Measurements from ENCODE around the gene SRM. TPM values are rescaled to one million over a fixed set of nuclear protein-coding genes. Genes with fewer than 3 reads are reported as not detected.
A peak's percentile ranks its signal among the peaks of the same experiment; 100 is the strongest.

Gene SRM
- total and polyA plus RNA-seq, 2 of the 13 experiments (the other 11 are each of a cell fraction or from before 2014, with no cell fraction given): 27.9 to 31.8 TPM

DNA sequence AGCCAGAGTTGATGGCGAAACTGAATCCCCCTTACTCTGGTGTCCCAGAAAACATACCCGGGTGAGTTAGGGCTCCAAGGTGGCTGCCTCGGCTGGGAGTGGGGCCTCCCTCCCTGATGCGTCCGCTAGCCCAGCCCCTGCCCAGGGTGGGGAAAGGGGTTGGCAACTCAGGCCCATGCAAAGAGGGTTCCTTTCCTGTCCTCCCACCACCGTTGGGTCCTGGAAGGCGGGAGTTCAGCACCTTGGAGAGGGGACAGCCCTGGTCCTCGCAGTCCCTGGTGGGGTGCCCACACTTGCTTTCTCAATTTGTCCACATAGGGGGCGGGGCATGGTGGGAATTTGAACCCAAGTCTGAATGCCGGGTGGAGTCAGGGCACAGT, 6.1 kb downstream of the SRM start (continued):
- TF ChIP-seq SETDB1 (CRISPR knock-in tag; IDR thresholded peaks at IDR 0.05; ENCODE audit: borderline replicate concordance): no peak
- TF ChIP-seq, protein P1, sequence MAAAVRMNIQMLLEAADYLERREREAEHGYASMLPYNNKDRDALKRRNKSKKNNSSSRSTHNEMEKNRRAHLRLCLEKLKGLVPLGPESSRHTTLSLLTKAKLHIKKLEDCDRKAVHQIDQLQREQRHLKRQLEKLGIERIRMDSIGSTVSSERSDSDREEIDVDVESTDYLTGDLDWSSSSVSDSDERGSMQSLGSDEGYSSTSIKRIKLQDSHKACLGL (CRISPR knock-in tag; IDR thresholded peaks at IDR 0.05): no peak
- TF ChIP-seq, protein P2, sequence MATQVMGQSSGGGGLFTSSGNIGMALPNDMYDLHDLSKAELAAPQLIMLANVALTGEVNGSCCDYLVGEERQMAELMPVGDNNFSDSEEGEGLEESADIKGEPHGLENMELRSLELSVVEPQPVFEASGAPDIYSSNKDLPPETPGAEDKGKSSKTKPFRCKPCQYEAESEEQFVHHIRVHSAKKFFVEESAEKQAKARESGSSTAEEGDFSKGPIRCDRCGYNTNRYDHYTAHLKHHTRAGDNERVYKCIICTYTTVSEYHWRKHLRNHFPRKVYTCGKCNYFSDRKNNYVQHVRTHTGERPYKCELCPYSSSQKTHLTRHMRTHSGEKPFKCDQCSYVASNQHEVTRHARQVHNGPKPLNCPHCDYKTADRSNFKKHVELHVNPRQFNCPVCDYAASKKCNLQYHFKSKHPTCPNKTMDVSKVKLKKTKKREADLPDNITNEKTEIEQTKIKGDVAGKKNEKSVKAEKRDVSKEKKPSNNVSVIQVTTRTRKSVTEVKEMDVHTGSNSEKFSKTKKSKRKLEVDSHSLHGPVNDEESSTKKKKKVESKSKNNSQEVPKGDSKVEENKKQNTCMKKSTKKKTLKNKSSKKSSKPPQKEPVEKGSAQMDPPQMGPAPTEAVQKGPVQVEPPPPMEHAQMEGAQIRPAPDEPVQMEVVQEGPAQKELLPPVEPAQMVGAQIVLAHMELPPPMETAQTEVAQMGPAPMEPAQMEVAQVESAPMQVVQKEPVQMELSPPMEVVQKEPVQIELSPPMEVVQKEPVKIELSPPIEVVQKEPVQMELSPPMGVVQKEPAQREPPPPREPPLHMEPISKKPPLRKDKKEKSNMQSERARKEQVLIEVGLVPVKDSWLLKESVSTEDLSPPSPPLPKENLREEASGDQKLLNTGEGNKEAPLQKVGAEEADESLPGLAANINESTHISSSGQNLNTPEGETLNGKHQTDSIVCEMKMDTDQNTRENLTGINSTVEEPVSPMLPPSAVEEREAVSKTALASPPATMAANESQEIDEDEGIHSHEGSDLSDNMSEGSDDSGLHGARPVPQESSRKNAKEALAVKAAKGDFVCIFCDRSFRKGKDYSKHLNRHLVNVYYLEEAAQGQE (IDR thresholded peaks at IDR 0.05; ENCODE audit: borderline replicate concordance in 1 of 2, low read depth in 1 of 2, low read length in 2 of 2): peak; percentile 92 to 95
- no peak for TF ChIP-seq MTA3 (CRISPR knock-in tag; IDR thresholded peaks at IDR 0.05)
- peak; percentile 61; the same call in 1 of the 2 replicates for TF ChIP-seq ZNF7 (CRISPR knock-in tag; IDR thresholded peaks at IDR 0.05)

DNA sequence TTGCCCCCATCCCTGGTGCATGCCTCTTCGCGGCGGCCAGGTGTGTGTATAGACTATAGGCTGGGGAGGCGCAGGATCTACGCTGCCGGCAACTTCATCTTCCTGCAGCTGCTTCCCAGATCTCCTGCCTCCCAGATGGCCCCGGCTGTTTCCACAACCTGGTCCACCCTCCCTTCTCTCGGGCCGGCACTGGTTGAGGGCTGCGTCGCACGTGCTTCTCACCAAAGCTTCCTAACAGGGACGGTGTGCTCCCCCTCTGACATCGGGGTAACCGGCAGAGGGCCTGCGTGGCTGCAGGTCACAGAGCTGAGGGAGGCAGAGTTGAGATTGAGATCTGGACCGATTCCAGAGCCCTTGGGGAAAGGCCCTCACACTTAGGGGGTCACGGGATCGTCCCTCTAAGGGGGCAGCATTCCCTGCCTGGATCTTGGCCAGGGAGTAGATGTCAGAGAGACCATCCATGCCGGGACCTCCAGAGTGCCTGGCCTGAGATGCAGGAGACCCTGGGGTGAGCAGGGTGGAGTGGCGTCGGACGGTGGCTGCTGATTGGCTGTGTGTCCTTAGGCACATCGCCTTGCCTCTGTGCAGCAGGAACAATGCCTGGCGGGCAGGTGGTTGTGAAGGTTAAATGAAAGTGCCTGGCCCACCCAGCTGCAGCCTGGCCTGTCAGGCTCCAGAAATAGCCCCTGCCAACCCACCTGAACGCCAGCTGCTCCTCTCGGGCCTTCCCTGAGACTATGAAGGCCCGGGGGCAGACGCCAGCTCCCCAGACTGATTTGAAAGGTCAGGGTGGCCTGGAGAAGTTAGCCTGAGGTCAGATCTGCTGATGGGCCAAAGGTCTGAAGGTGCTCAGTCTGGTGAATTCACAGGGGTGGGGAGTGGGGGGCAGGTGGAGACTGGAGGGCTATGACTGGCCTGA, 6.7 kb downstream of the SRM start:
- in situ Hi-C loops (cut with HindIII; ENCODE audit: extremely low pct_ligation_motif_present, low pct_unique_long_range_greater_than_20kb): no loop called here
- peaks cover 41% of the 10 kb centered on the region for H3K4me1 ChIP-seq (ENCODE audit: insufficient read depth, low read length)
- no peak overlapping the region for H3K27ac ChIP-seq (ENCODE audit: extremely low read length, insufficient read depth, low read length)
- DNase-seq (ENCODE audit: low spot score) (no peak), FAIRE-seq (no peak), ATAC-seq (peak; percentile 24)
- H2AFZ ChIP-seq (ENCODE audit: low read length): no peak overlapping the region
- WGBS (ENCODE audit: low lambda C conversion rate): 64% methylated on average over 6 of the region's 29 CpGs
- H3K9ac ChIP-seq (ENCODE audit: insufficient read depth, low read depth, low read length): no peak overlapping the region
- H3K36me3 ChIP-seq (replicated peaks in 1 of 2; ENCODE audit: control insufficient read depth in 1 of 2, insufficient read depth in 2 of 2, low read length in 2 of 2): peaks cover 5 to 23% of the 10 kb centered on the region in 2 experiments; a peak in 4 of 5 replicates
- intact Hi-C loops (cut with micrococcal nuclease; ENCODE audit: unreplicated experiment): no loop called here
- no TSS peak for BruUV-seq (replicated peaks)
- no peaks in the 10 kb centered on the region for H3K27me3 ChIP-seq (ENCODE audit: control insufficient read depth in 1 of 2, insufficient read depth in 2 of 2, low read length in 2 of 2)
- ChIA-PET CTCF (ENCODE audit: low intra/inter-chr PET ratio, low total read pairs) (no interaction called here), POLR2A (interaction anchor here (2.0 kb wide), 1 partner anchor 8 kb away, joined by 10 read pairs; no protein-coding TSS in a partner anchor)
- peaks cover 3% of the 10 kb centered on the region; the same call in 1 of the 2 replicates for H4K20me1 ChIP-seq (ENCODE audit: insufficient read depth, low read length)
- no peak overlapping the region for H3K4me2 ChIP-seq (ENCODE audit: low read depth, low read length)
- H3K9me3 ChIP-seq (ENCODE audit: low read length): no peaks in the 10 kb centered on the region
- no peaks in the 10 kb centered on the region for H3K79me2 ChIP-seq (ENCODE audit: insufficient read depth, low read length)
- no peak overlapping the region for H3K4me3 ChIP-seq (replicated peaks in 1 of 3; ENCODE audit: insufficient read depth in 1 of 3, low read depth in 2 of 3, low read length in 3 of 3)
- TF ChIP-seq, protein P3, sequence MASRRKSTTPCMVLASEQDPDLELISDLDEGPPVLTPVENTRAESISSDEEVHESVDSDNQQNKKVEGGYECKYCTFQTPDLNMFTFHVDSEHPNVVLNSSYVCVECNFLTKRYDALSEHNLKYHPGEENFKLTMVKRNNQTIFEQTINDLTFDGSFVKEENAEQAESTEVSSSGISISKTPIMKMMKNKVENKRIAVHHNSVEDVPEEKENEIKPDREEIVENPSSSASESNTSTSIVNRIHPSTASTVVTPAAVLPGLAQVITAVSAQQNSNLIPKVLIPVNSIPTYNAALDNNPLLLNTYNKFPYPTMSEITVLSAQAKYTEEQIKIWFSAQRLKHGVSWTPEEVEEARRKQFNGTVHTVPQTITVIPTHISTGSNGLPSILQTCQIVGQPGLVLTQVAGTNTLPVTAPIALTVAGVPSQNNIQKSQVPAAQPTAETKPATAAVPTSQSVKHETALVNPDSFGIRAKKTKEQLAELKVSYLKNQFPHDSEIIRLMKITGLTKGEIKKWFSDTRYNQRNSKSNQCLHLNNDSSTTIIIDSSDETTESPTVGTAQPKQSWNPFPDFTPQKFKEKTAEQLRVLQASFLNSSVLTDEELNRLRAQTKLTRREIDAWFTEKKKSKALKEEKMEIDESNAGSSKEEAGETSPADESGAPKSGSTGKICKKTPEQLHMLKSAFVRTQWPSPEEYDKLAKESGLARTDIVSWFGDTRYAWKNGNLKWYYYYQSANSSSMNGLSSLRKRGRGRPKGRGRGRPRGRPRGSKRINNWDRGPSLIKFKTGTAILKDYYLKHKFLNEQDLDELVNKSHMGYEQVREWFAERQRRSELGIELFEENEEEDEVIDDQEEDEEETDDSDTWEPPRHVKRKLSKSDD (CRISPR knock-in tag; IDR thresholded peaks at IDR 0.05; ENCODE audit: low read depth): 0 out of 2 replicates have a peak, but pooled peaks have one; percentile 30
- TF ChIP-seq, protein P4, sequence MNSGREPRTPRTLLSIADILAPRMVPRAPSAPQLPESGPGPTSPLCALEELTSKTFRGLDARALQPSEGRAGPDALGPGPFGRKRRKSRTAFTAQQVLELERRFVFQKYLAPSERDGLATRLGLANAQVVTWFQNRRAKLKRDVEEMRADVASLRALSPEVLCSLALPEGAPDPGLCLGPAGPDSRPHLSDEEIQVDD (CRISPR knock-in tag; IDR thresholded peaks at IDR 0.05; ENCODE audit: borderline replicate concordance): no peak
- TF ChIP-seq NR2F6 (IDR thresholded peaks at IDR 0.05) (no peak), NR2F6 (CRISPR knock-in tag; IDR thresholded peaks at IDR 0.05) (no peak)
- TF ChIP-seq, protein P5, sequence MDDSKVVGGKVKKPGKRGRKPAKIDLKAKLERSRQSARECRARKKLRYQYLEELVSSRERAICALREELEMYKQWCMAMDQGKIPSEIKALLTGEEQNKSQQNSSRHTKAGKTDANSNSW (CRISPR knock-in tag; IDR thresholded peaks at IDR 0.05; ENCODE audit: borderline replicate concordance): no peak
- TF ChIP-seq, protein P6, sequence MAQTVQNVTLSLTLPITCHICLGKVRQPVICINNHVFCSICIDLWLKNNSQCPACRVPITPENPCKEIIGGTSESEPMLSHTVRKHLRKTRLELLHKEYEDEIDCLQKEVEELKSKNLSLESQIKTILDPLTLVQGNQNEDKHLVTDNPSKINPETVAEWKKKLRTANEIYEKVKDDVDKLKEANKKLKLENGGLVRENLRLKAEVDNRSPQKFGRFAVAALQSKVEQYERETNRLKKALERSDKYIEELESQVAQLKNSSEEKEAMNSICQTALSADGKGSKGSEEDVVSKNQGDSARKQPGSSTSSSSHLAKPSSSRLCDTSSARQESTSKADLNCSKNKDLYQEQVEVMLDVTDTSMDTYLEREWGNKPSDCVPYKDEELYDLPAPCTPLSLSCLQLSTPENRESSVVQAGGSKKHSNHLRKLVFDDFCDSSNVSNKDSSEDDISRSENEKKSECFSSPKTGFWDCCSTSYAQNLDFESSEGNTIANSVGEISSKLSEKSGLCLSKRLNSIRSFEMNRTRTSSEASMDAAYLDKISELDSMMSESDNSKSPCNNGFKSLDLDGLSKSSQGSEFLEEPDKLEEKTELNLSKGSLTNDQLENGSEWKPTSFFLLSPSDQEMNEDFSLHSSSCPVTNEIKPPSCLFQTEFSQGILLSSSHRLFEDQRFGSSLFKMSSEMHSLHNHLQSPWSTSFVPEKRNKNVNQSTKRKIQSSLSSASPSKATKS (CRISPR knock-in tag; IDR thresholded peaks at IDR 0.05): no peak
